Sigmoid colon (tissue), 4 donors: Measurements from ENCODE around the gene PAF1.

ENCODE experiments used
- EP300 ChIP-seq, 4 donors: sonication (generic); formaldehyde crosslinking; IDR thresholded peaks; one replicate each; pipeline ENCODE4 v1.6.1; 2017; ENCODE audit warnings: antibody characterized with exemption in 4 of 4
- POLR2A ChIP-seq, 2 donors: fragments of 450-650 bp; IDR thresholded peaks; one replicate each; pipeline ENCODE4 v1.6.1; 2016; ENCODE audit warnings: antibody characterized with exemption in 2 of 2, mild to moderate bottlenecking in 2 of 2, moderate library complexity in 2 of 2
- TF ChIP-seq, protein P1 (sequence below), 4 experiments: fragments of 450-650 bp in 3 of 4; fragments of 200-600 bp in 1 of 4; IDR thresholded peaks; one replicate each; pipeline ENCODE4 v1.5.1; 2016 to 2019; ENCODE audit warnings: antibody characterized with exemption in 4 of 4, mild to moderate bottlenecking in 3 of 4, moderate library complexity in 2 of 4

DNA sequence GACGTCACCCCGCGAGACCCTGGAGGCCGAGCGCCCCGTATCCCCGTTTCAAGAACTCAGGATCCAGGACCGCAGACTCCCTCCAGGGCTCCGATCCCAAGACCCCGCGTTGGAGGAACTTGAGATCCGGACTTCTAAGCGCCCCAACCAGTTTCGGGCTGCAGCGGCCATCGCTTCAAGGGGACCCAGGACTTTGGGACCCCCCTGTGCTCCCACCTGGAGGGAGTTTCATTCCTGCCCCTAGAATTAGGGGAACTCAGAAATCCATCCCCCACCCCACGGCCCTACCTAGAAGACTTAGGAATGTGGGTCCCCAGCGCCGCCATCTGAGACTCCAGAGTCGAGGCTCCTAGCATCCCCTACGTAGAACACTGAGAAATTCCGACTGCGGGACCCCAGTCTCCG lies 22.0 kb upstream of the PAF1 start:
- no peak for TF ChIP-seq POLR2A (IDR thresholded peaks at IDR 0.05)
- TF ChIP-seq, protein P1, sequence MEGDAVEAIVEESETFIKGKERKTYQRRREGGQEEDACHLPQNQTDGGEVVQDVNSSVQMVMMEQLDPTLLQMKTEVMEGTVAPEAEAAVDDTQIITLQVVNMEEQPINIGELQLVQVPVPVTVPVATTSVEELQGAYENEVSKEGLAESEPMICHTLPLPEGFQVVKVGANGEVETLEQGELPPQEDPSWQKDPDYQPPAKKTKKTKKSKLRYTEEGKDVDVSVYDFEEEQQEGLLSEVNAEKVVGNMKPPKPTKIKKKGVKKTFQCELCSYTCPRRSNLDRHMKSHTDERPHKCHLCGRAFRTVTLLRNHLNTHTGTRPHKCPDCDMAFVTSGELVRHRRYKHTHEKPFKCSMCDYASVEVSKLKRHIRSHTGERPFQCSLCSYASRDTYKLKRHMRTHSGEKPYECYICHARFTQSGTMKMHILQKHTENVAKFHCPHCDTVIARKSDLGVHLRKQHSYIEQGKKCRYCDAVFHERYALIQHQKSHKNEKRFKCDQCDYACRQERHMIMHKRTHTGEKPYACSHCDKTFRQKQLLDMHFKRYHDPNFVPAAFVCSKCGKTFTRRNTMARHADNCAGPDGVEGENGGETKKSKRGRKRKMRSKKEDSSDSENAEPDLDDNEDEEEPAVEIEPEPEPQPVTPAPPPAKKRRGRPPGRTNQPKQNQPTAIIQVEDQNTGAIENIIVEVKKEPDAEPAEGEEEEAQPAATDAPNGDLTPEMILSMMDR (IDR thresholded peaks at IDR 0.05) = no peak
- TF ChIP-seq EP300 (IDR thresholded peaks at IDR 0.05) = no peak
